Peyer's patch (tissue), 4 donors: ENCODE data around the gene FLVCR2.

ENCODE experiments used
- CTCF ChIP-seq, 6 experiments: fragments of 450-650 bp in 4 of 6; fragments of 200-600 bp in 2 of 6; sonication (generic) in 1 of 6; IDR thresholded peaks; one replicate each; pipeline ENCODE4 v1.5.1; 2017 to 2019; ENCODE audit warnings: antibody characterized with exemption in 6 of 6, mild to moderate bottlenecking in 3 of 6, moderate library complexity in 1 of 6
- POLR2A ChIP-seq, 2 donors: fragments of 450-650 bp; IDR thresholded peaks; one replicate each; pipeline ENCODE4 v1.5.1; 2017; ENCODE audit warnings: antibody characterized with exemption in 2 of 2, mild to moderate bottlenecking in 2 of 2, moderate library complexity in 2 of 2

DNA sequence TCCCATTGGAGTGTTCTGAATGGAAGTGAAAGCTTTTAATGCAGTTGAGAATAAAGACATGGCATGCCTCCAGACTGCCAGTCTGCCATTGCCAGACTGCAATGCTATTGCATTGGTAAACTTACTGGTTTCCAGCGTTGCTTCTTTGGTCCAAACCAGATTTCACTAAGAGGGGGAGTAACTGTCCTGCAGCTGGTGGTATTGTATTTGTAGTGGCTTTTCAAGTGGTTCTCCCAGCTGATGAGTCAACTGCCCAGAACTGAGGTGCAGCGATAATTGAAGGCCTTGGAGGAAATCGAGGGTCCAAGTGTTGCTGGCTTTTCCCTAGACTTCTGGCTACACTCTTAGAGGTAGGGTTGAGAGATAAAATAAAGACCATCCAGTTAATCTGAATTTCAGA is 50.4 kb downstream of the FLVCR2 start:
- TF ChIP-seq CTCF (IDR thresholded peaks at IDR 0.05) (no peak), POLR2A (IDR thresholded peaks at IDR 0.05) (no peak)
